Endodermal cell (in vitro differentiated cells): ENCODE measurements around the gene MREG. TPM values are rescaled to one million over a fixed set of nuclear protein-coding genes. Genes with fewer than 3 reads are reported as not detected.

Source experiments
- DNase-seq: peaks from one replicate; pipeline ENCODE4 v3.0.0-alpha.2; 2017
- H3K27ac ChIP-seq: 2 replicates; pipeline ENCODE4 v1.5.1; 2013; ENCODE audit warnings: mild to moderate bottlenecking, low read depth, low read length, moderate library complexity
- H3K27me3 ChIP-seq: 2 replicates; pipeline ENCODE4 v1.6.1; 2013; ENCODE audit warnings: mild to moderate bottlenecking, low read length, moderate library complexity; ENCODE audit not compliant: insufficient read depth, control insufficient read depth, poor library complexity, severe bottlenecking
- H3K36me3 ChIP-seq: 2 replicates; pipeline ENCODE4 v1.7.0; 2013; ENCODE audit warnings: mild to moderate bottlenecking, low read length, moderate library complexity; ENCODE audit not compliant: control insufficient read depth, insufficient read depth
- H3K4me1 ChIP-seq: one replicate; pipeline ENCODE4 v1.7.0; 2013; ENCODE audit warnings: low read length; ENCODE audit not compliant: control insufficient read depth, insufficient read depth
- H3K4me3 ChIP-seq: 2 replicates; pipeline ENCODE4 v1.5.1; 2013; ENCODE audit warnings: mild to moderate bottlenecking, low read length, moderate library complexity
- H3K9ac ChIP-seq: 2 replicates; pipeline ENCODE4 v1.6.1; 2013; ENCODE audit warnings: mild to moderate bottlenecking, low read length, moderate library complexity; ENCODE audit not compliant: poor library complexity, severe bottlenecking; ENCODE audit errors: extremely low read depth
- H3K9me3 ChIP-seq: 2 replicates; pipeline ENCODE4 v1.6.1; 2013; ENCODE audit warnings: mild to moderate bottlenecking, low read length, moderate library complexity; ENCODE audit not compliant: control insufficient read depth
- H3K27ac Mint-ChIP-seq: 2 replicates; pipeline ENCODE4 v1.8.0; 2020; ENCODE audit warnings: mixed read lengths
- H3K27me3 Mint-ChIP-seq: 2 replicates; pipeline ENCODE4 v1.8.0; 2021; ENCODE audit warnings: mild to moderate bottlenecking, mixed read lengths; ENCODE audit not compliant: insufficient read depth
- H3K36me3 Mint-ChIP-seq: 2 replicates; pipeline ENCODE4 v1.8.0; 2020; ENCODE audit warnings: low read depth, mixed read lengths
- H3K4me1 Mint-ChIP-seq: 2 replicates; pipeline ENCODE4 v1.8.0; 2020; ENCODE audit warnings: mixed read lengths
- H3K4me3 Mint-ChIP-seq: 2 replicates; pipeline ENCODE4 v1.8.0; 2020; ENCODE audit warnings: mild to moderate bottlenecking, moderate library complexity, mixed read lengths
- H3K9me3 Mint-ChIP-seq: 2 replicates; pipeline ENCODE4 v1.8.0; 2020; ENCODE audit warnings: mild to moderate bottlenecking, mixed read lengths
- WGBS, 2 experiments: methylation state at CpG; one replicate each; pipeline versions ENCODE4 v1.1.5 to v1.1.7; 2013; ENCODE audit warnings: missing lambda C conversion rate in 2 of 2, mixed read lengths in 1 of 2; ENCODE audit not compliant: insufficient coverage in 1 of 2, insufficient read length in 1 of 2; 5-methylcytosine and 5-hydroxymethylcytosine counted together
- total RNA-seq, 2 donors: library from RNA; stranded (reverse); fragmentation: NEBNext Ultra II Directional in 1 of 2; extraction: Animal tissue kit (Norgen Biotek cat#: 25700) in 1 of 2; gene quantifications; 2 replicates in 1 of 2; 3 replicates in 1 of 2; pipeline ENCODE4 v1.2.1, GENCODE V29; 2021
- TF ChIP-seq, protein P1 (sequence below): fragments of 200-600 bp; sonication (generic); conservative IDR thresholded peaks from 2 replicates; pipeline ENCODE4 v1.5.0; 2021; ENCODE audit warnings: antibody characterized with exemption, mild to moderate bottlenecking

The MREG gene
- total RNA-seq, 2 donors from 2014 or later, result 13.0 to 17.8 TPM

- Histone ChIP-seq H3K4me3 (no peak overlapping the region), H3K4me1 (no peaks in the 10 kb centered on the region), H3K36me3 (peaks cover 15% of the 10 kb centered on the region), H3K9ac (no peak overlapping the region), H3K27ac (no peak overlapping the region), H3K9me3 (no peaks in the 10 kb centered on the region), H3K27me3 (no peaks in the 10 kb centered on the region)
- no peak overlapping the region for H3K27ac Mint-ChIP-seq
- DNase-seq, result no peak
- H3K4me1 Mint-ChIP-seq, result peaks cover 5% of the 10 kb centered on the region
- no peaks in the 10 kb centered on the region for H3K27me3 Mint-ChIP-seq
- peaks cover 16% of the 10 kb centered on the region for H3K36me3 Mint-ChIP-seq
- no peaks in the 10 kb centered on the region for H3K9me3 Mint-ChIP-seq
- 94 to 100% methylated on average over 3 to 4 of the region's 4 CpGs for WGBS, 2 experiments
- TF ChIP-seq, protein P1, sequence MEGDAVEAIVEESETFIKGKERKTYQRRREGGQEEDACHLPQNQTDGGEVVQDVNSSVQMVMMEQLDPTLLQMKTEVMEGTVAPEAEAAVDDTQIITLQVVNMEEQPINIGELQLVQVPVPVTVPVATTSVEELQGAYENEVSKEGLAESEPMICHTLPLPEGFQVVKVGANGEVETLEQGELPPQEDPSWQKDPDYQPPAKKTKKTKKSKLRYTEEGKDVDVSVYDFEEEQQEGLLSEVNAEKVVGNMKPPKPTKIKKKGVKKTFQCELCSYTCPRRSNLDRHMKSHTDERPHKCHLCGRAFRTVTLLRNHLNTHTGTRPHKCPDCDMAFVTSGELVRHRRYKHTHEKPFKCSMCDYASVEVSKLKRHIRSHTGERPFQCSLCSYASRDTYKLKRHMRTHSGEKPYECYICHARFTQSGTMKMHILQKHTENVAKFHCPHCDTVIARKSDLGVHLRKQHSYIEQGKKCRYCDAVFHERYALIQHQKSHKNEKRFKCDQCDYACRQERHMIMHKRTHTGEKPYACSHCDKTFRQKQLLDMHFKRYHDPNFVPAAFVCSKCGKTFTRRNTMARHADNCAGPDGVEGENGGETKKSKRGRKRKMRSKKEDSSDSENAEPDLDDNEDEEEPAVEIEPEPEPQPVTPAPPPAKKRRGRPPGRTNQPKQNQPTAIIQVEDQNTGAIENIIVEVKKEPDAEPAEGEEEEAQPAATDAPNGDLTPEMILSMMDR, result no peak
- H3K4me3 Mint-ChIP-seq, result no peak overlapping the region
Observed at GRCh38 chr2:215948051-215948450, 65.3 kb downstream of the MREG start.

DNA sequence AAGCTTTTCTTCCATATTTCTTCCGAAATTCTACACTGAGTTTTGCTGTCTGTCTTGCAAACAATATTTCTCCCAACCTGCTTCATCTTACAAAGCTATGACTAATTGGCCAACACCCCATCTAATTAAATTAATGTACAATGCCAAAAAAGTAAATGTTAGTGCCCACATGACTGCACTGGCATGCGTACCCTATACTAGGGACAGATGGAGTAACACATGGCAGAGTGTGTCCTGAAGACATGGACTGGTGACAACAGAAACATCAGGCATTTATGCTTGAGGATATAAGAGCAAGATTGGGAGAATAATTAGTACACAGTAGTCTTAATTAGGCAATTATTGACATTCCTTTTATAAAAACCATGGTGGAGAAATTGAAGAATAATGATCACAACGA is 66.8 kb downstream of the MREG start:
- no peak overlapping the region for H3K27ac ChIP-seq
- H3K9ac ChIP-seq, result no peak overlapping the region
- H3K27me3 ChIP-seq, result no peaks in the 10 kb centered on the region
- DNase-seq, result no peak
- Mint-ChIP-seq H3K9me3 (no peaks in the 10 kb centered on the region), H3K27me3 (no peaks in the 10 kb centered on the region), H3K4me1 (peaks cover 1% of the 10 kb centered on the region), H3K36me3 (peaks cover 18% of the 10 kb centered on the region), H3K4me3 (no peak overlapping the region), H3K27ac (no peak overlapping the region)
- H3K36me3 ChIP-seq, result peaks cover 18% of the 10 kb centered on the region
- TF ChIP-seq, protein P1, result no peak
- no peak overlapping the region for H3K4me3 ChIP-seq
- H3K9me3 ChIP-seq, result no peaks in the 10 kb centered on the region
- no peaks in the 10 kb centered on the region for H3K4me1 ChIP-seq
- 70 to 72% methylated on average over 2 of the region's 3 CpGs for WGBS, 2 experiments

DNA sequence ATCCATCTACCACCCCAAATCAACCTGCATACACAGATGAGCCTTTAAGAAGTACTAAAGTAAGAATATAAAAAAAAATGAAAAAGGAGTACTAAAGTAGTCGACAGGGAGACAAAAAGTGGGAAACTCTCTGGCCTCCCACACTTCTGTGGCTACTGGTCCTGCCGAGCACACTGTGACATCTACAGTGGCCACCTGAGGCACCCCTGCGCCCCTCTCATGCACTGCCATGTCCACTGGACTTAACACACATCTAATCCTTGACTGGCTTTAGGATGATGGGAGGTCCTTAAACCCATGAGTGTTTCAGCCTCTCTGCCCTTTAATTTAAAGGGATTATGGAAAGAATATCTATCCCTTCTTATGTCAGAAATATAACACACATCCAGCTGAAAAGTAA is 71.2 kb downstream of the MREG start:
- H3K4me3 ChIP-seq, result no peak overlapping the region
- Mint-ChIP-seq H3K4me3 (no peak overlapping the region), H3K27ac (no peak overlapping the region), H3K36me3 (peaks cover 19% of the 10 kb centered on the region), H3K4me1 (peaks cover 4% of the 10 kb centered on the region), H3K9me3 (no peaks in the 10 kb centered on the region), H3K27me3 (no peaks in the 10 kb centered on the region)
- no peak overlapping the region for H3K9ac ChIP-seq
- TF ChIP-seq, protein P1, result peak; percentile 35
- H3K4me1 ChIP-seq, result no peaks in the 10 kb centered on the region
- WGBS, 2 experiments, result 94 to 100% methylated on average over 2 to 3 of the region's 3 CpGs
- no peak overlapping the region for H3K27ac ChIP-seq
- peaks cover 26% of the 10 kb centered on the region for H3K36me3 ChIP-seq
- no peaks in the 10 kb centered on the region for H3K27me3 ChIP-seq
- H3K9me3 ChIP-seq, result no peaks in the 10 kb centered on the region
- no peak for DNase-seq
